NB4 (cell line): ENCODE results near the gene ZNF761.

Source experiments
- DNase-seq: peaks from one replicate; pipeline ENCODE4 v3.0.0; 2010; ENCODE audit warnings: low read depth
- H3K4me3 ChIP-seq: one replicate; pipeline ENCODE4 v1.5.1; 2011; ENCODE audit warnings: mild to moderate bottlenecking, low read depth, low read length, moderate library complexity
- MYC ChIP-seq: IDR thresholded peaks from 2 replicates; pipeline ENCODE4 v1.6.1; 2011; ENCODE audit warnings: low read depth, low read length
- POLR2A ChIP-seq: IDR thresholded peaks from 2 replicates; pipeline ENCODE4 v1.6.1; 2011; ENCODE audit warnings: mild to moderate bottlenecking; ENCODE audit not compliant: insufficient read length; ENCODE audit errors: extremely low read depth
- TF ChIP-seq, protein P1 (sequence below): IDR thresholded peaks from 2 replicates; pipeline ENCODE4 v1.6.1; 2011; ENCODE audit warnings: low read depth, low read length
- TF ChIP-seq, protein P2 (sequence below): IDR thresholded peaks from one replicate; pipeline ENCODE4 v1.5.1; 2012; ENCODE audit warnings: low read depth, low read length

ZNF761 gene

DNA sequence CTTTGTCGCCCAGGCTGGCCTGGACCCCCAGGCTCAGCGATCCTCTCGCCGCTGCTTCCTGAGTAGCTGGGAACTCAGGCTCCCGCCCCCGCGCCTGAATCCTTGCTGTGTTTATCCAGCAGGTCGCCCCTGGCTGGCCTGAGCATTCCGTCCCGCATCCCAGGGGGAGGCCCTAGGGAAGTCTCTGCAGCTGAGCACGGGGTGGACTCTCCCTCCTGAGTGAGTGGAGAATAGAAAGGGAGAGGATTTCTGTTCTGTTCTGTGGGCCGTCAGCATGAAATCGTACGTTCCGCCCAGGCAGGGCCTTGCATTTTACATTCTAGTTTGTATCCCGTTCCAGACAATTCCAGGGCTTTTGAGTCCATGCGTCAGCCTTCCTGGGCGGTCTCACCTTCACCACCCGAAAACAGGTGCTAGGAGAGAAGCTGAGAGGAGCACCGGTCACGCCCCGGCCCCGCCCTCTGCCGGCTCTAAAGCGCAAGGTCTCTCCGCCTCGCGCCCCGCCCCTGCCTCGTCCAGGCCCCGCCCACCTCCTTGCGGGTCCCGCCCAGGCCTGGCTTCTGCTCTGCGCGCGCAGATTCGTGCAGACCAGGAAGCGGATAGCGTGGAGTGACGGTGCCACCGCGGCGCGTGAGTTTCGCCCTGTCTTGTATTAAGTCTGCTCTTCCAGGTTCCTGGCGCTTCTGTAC, at the start of gene ZNF761:
ZNF761 (plus strand) TSS at position 586 of the 689 bp plus-strand sequence. CDS start 15,285 bp downstream, outside the sequence.
- TF ChIP-seq MYC (peak; percentile 64; the same call in 1 of the 2 replicates), POLR2A (peak; percentile 89)
- TF ChIP-seq, protein P1, sequence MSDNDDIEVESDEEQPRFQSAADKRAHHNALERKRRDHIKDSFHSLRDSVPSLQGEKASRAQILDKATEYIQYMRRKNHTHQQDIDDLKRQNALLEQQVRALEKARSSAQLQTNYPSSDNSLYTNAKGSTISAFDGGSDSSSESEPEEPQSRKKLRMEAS = 0 out of 2 replicates have a peak, but pooled peaks have one; percentile 35
- TF ChIP-seq, protein P2, sequence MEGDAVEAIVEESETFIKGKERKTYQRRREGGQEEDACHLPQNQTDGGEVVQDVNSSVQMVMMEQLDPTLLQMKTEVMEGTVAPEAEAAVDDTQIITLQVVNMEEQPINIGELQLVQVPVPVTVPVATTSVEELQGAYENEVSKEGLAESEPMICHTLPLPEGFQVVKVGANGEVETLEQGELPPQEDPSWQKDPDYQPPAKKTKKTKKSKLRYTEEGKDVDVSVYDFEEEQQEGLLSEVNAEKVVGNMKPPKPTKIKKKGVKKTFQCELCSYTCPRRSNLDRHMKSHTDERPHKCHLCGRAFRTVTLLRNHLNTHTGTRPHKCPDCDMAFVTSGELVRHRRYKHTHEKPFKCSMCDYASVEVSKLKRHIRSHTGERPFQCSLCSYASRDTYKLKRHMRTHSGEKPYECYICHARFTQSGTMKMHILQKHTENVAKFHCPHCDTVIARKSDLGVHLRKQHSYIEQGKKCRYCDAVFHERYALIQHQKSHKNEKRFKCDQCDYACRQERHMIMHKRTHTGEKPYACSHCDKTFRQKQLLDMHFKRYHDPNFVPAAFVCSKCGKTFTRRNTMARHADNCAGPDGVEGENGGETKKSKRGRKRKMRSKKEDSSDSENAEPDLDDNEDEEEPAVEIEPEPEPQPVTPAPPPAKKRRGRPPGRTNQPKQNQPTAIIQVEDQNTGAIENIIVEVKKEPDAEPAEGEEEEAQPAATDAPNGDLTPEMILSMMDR = peak; percentile 6
- peak within 1 kb of the TSS; percentile 92 for H3K4me3 ChIP-seq
- DNase-seq = peak; percentile 91

DNA sequence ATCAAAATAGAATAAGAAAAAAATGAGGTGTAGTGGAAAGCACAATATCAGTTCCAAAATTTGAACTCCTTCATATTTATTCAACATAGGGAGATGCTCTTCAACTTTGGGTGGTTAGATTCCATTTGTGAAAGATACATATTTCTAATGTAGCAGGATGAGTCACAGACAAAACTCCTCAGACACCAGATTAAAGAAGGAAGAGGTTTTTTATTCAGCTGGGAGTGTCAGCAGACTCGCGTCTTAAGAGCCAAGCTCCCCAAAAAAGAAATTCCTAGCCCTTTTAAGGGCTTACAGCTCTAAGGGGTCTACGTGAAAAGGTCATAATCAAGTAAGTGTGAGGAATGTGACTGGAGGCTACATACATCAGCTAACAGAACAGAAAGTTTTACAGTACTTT, 43.6 kb upstream of the ZNF761 start:
- no peak for TF ChIP-seq POLR2A
- TF ChIP-seq MYC = no peak
- TF ChIP-seq, protein P2 = no peak
- TF ChIP-seq, protein P1 = no peak
- H3K4me3 ChIP-seq = no peak overlapping the region
- DNase-seq = no peak

DNA sequence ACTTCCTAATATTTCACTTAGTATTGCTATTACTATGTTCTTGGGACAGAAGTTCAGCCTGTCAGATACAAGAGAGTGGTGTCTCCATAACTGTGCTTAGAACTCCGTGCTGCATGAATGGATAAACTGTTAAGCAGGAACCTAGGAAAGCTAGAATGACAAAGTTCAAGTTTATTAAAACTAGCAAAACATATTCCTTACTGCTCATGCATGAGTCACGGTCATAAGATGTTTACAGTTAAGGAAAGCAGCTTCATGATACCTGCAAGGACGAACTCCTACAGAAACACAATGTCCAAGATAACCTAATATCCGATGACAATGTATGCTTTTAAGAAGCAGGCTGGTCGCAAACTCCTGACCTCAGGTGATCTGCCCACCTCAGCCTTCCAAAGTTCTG, 42.9 kb upstream of the ZNF761 start:
- TF ChIP-seq MYC (no peak), POLR2A (no peak)
- TF ChIP-seq, protein P2 = no peak
- TF ChIP-seq, protein P1 = no peak
- DNase-seq = no peak

DNA sequence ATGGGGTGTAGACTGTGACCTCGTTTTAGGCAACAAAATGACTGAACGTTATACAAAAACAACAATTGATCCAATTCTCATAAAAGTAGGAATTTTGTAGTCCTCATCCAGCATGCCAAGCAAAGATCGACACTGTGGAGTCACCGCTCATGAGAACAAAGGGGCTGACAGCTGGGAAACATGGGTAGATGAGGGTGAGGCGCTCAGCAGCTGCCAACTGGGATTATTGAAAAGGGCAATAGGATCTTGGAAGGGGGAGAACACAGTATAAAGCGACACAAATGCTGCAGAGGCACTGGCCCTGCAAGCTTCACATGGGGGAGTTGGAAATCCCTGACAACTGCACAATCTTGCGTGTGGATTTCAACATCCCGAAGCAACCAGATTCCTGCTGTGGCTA, 42.2 kb upstream of the ZNF761 start:
- H3K4me3 ChIP-seq = no peak overlapping the region
- no peak for DNase-seq
- TF ChIP-seq MYC (no peak), POLR2A (no peak)
- TF ChIP-seq, protein P2 = no peak
- TF ChIP-seq, protein P1 = no peak

More for the DNA sequence above, 42.9 kb upstream of the ZNF761 start:
- H3K4me3 ChIP-seq = no peak overlapping the region

DNA sequence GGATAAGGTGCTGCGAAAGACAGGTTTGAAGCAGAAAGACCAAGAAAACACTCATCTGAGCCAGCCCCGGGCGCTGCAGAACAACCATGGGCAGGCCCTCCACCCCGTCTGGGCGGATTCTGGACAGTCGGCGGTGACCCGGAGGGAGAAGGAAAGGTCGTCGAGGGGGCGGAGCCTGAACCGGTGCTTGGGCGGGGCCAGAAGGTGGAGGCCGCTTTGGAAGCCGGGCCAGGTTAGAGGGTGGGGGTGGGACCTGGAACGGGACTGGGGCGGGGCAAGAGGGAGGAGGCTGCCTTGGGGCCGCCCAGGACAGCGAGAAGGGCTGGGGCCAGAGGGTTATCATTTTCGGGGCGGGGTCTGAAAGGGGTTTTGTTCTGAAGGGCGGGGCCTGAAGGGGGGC, 41.8 kb upstream of the ZNF761 start:
- DNase-seq = no peak
- no peak overlapping the region for H3K4me3 ChIP-seq
- TF ChIP-seq, protein P2 = no peak
- TF ChIP-seq MYC (no peak), POLR2A (no peak)
- TF ChIP-seq, protein P1 = no peak
